ENCODE measurements around the gene ITM2C.
A peak's percentile ranks its signal among the peaks of the same experiment; 100 is the strongest.

Gene ITM2C

GRCh38 chr2:230893841-230894781, 29.4 kb downstream of the ITM2C start:
- DNase-seq (ENCODE audit: low read depth) = no peak

- DNase-seq (ENCODE audit: low read depth) = no peak
These were observed 31.0 kb downstream of the ITM2C start for GRCh38 chr2:230895536-230896345.

- DNase-seq (ENCODE audit: low read depth) = no peak
These were observed 31.8 kb downstream of the ITM2C start for GRCh38 chr2:230896346-230897115.

GRCh38 chr2:230898016-230898712, 33.4 kb downstream of the ITM2C start:
- no peak for DNase-seq (ENCODE audit: low read depth)

- no peak for DNase-seq (ENCODE audit: low read depth)
These were observed 34.0 kb downstream of the ITM2C start for GRCh38 chr2:230898713-230899091.

- no peak for DNase-seq (ENCODE audit: low read depth)
These were observed 34.5 kb downstream of the ITM2C start for GRCh38 chr2:230899287-230899686.

GRCh38 chr2:230899786-230900185, 35.0 kb downstream of the ITM2C start:
- no peak for DNase-seq (ENCODE audit: low read depth)

- no peak for DNase-seq (ENCODE audit: low read depth)
These were observed 35.7 kb downstream of the ITM2C start for GRCh38 chr2:230900336-230900995.

GRCh38 chr2:230901006-230901405, 36.3 kb downstream of the ITM2C start:
- no peak for DNase-seq (ENCODE audit: low read depth)

GRCh38 chr2:230902180-230902899, 37.6 kb downstream of the ITM2C start:
- DNase-seq (ENCODE audit: low read depth) = peak; percentile 59

GRCh38 chr2:230903231-230904150, 38.7 kb downstream of the ITM2C start:
- DNase-seq (ENCODE audit: low read depth) = no peak

GRCh38 chr2:230904856-230905447, 40.2 kb downstream of the ITM2C start:
- no peak for DNase-seq (ENCODE audit: low read depth)

GRCh38 chr2:230905448-230906421, 41.0 kb downstream of the ITM2C start:
- no peak for DNase-seq (ENCODE audit: low read depth)

- no peak for DNase-seq (ENCODE audit: low read depth)
These were observed 41.9 kb downstream of the ITM2C start for GRCh38 chr2:230906471-230907230.

- no peak for DNase-seq (ENCODE audit: low read depth)
These were observed 42.8 kb downstream of the ITM2C start for GRCh38 chr2:230907361-230908091.

- no peak for DNase-seq (ENCODE audit: low read depth)
These were observed 43.4 kb downstream of the ITM2C start for GRCh38 chr2:230908092-230908594.

Measured in fibroblast of gingiva (primary cell).